Measurements from ENCODE around the gene CCL18. TPM values are rescaled to one million over a fixed set of nuclear protein-coding genes. Genes with fewer than 3 reads are reported as not detected.
"Not testable (repeated sequence)": the region's sequence is repeated elsewhere in the genome, so short reads cannot be mapped to it uniquely, and the experiment has no call there.

Gene CCL18
- total and polyA plus RNA-seq, 7 donors, result 0.04 to 11.9 (median 0.59) TPM; not detected in 2

DNA sequence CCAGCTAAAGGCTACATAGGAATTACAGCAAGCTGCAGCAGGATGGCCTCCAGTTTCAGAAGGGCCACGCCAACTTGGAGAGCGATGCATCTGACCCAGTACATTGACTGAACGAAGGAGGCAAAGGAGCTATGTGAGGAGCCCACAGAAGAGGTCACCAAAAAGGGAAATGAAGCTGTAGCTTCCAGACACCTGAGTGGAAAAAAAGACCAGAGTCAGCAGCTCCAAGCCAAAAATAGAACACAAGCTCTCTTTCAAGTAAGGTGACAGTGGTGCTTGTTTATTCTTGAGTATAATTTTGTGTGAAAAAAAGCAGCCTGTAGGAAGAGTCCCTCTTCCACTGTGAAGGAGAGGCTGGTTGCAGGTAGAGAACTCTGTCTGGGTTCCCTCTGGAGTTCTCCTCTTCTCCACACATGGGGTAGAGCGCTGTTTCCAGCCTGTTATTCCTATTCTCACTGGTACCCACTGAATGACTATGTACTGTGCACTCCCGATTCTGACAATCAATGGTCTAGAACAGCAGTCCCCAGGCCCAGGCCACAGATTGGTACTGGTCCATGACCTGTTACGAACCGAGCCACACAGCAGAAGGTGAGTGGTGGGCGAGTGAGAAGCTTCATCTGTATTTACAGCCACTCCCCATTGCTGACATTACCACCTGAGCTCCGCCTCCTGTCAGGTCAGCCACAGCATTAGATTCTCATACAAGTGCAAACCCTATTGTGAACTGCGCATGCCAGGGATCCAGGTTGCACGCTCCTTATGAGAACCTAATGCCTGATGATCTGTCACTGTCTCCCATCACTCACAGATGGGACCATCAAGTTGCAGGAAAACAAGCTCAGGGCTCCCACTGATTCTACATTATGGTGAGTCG lies 54.6 kb downstream of the CCL18 start:
- TF ChIP-seq CTCF (IDR thresholded peaks at IDR 0.05), result no peak
- no peak for DNase-seq
- intact Hi-C loops (cut with DNase I), result no loop called here
- Histone ChIP-seq H3K4me3 (no peak overlapping the region), H3K36me3 (ENCODE audit: insufficient read depth in 1 of 2, low read depth in 1 of 2) (no peaks in the 10 kb centered on the region), H3K4me1 (no peaks in the 10 kb centered on the region), H3K27ac (no peak overlapping the region), H3K27me3 (ENCODE audit: insufficient read depth in 3 of 3, low read length in 2 of 3) (no peaks in the 10 kb centered on the region), H3K9me3 (no peaks in the 10 kb centered on the region)
- ATAC-seq, result peak in 1 of 4 donors; percentile 46
- WGBS, 3 donors, result 85 to 87% (median 86%) methylated on average over 12 of the region's 12 CpGs

DNA sequence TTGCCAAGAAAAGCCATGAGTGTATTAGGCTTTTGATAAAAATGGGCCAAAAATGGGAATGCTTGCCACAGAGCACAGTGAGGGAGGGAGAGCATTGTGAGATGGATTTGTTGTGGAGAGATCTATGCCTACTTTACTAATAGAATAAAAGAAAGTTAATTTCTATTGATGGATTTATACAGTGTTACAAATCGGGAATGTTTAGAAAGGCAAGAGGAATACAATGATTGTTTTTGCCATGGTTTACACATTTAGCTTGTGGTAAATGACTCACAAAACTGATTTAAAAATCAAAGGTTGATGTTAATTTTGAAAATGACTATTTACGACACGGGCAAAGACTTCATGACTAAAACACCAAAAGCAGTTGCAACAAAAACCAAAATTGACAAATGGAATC lies 56.1 kb downstream of the CCL18 start:
- Histone ChIP-seq H3K36me3 (ENCODE audit: insufficient read depth in 1 of 2, low read depth in 1 of 2) (no peaks in the 10 kb centered on the region), H3K27ac (no peak overlapping the region), H3K4me3 (no peak overlapping the region), H3K27me3 (ENCODE audit: insufficient read depth in 3 of 3, low read length in 2 of 3) (no peaks in the 10 kb centered on the region), H3K4me1 (no peaks in the 10 kb centered on the region), H3K9me3 (peaks cover 3% of the 10 kb centered on the region)
- DNase-seq (no peak), ATAC-seq (no peak)
- intact Hi-C loops (cut with DNase I), result no loop called here
- WGBS, 3 donors, result 64 to 74% (median 67%) methylated on average over 3 of the region's 3 CpGs
- TF ChIP-seq CTCF (IDR thresholded peaks at IDR 0.05), result no peak

DNA sequence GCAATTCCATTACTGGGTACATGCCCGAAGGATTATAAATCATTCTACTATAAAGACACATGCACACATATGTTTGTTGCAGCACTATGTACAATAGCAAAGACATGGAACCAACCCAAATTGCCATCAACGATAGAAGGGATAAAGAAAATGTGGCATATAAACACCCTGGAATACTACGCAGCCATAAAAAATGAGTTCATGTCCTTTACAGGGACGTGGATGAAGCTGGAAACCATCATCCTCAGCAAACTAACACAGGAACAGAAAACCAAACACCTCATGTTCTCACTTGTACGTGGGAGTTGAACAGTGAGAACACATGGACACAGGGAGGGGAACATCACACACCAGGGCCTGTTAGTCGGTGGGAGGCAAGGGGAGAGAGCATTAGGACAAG lies 57.0 kb downstream of the CCL18 start:
- ATAC-seq; H3K27me3 ChIP-seq (ENCODE audit: insufficient read depth in 3 of 3, low read length in 2 of 3); DNase-seq; H3K4me3 ChIP-seq; intact Hi-C loops (cut with DNase I); H3K27ac ChIP-seq; H3K36me3 ChIP-seq (ENCODE audit: insufficient read depth in 1 of 2, low read depth in 1 of 2); H3K4me1 ChIP-seq: not testable (repeated sequence)
- H3K9me3 ChIP-seq, result peaks cover 11% of the 10 kb centered on the region
- WGBS, 3 donors, result 65 to 75% (median 68%) methylated on average over 6 of the region's 6 CpGs

Other genes starting within 250 kb of the CCL18 start
- gene HEATR9, start 195.4 kb upstream of the CCL18 start, total RNA-seq, result not detected
- not detected for gene HEATR9, start 195.4 kb upstream of the CCL18 start, polyA plus RNA-seq
- 1 to 10 TPM in 3 of 4 donors, under 1 TPM in 1; 0.77 to 2.6 (median 1.6) TPM for gene CCL5, start 183.9 kb upstream of the CCL18 start, total RNA-seq
- under 1 TPM; 0.38 to 0.42 (median 0.39) TPM for gene CCL5, start 183.9 kb upstream of the CCL18 start, polyA plus RNA-seq
- gene RDM1, start 133.5 kb upstream of the CCL18 start, total RNA-seq, result not detected
- gene RDM1, start 133.5 kb upstream of the CCL18 start, polyA plus RNA-seq, result not detected
- not detected for gene LYZL6, start 120.6 kb upstream of the CCL18 start, total RNA-seq
- not detected for gene LYZL6, start 120.6 kb upstream of the CCL18 start, polyA plus RNA-seq
- not detected for gene CCL16, start 82.8 kb upstream of the CCL18 start, total RNA-seq
- gene CCL16, start 82.8 kb upstream of the CCL18 start, polyA plus RNA-seq, result under 1 TPM in 1 of 3 donors, not detected in 2; 0.04 TPM
- 10 to 100 TPM in 2 of 4 donors, 1 to 10 TPM in 2; 4.2 to 13.1 (median 9.6) TPM for gene CCL14, start 77.5 kb upstream of the CCL18 start, total RNA-seq
- gene CCL14, start 77.5 kb upstream of the CCL18 start, polyA plus RNA-seq, result 10 to 100 TPM; 10.8 to 42.2 (median 19.9) TPM
- not detected for gene CCL15, start 62.7 kb upstream of the CCL18 start, total RNA-seq
- not detected for gene CCL15, start 62.7 kb upstream of the CCL18 start, polyA plus RNA-seq
- gene CCL23, start 46.3 kb upstream of the CCL18 start, total RNA-seq, result not detected
- gene CCL23, start 46.3 kb upstream of the CCL18 start, polyA plus RNA-seq, result under 1 TPM; 0.18 to 0.47 (median 0.38) TPM
- 1 to 10 TPM in 1 of 4 donors, under 1 TPM in 2, not detected in 1; 0.25 to 3.6 (median 0.30) TPM for gene CCL3, start 25.9 kb downstream of the CCL18 start, total RNA-seq
- under 1 TPM; 0.06 to 0.34 (median 0.22) TPM for gene CCL3, start 25.9 kb downstream of the CCL18 start, polyA plus RNA-seq
- gene CCL4, start 39.6 kb downstream of the CCL18 start, total RNA-seq, result 1 to 10 TPM in 1 of 4 donors, under 1 TPM in 3; 0.41 to 2.2 (median 0.56) TPM
- under 1 TPM; 0.13 to 0.40 (median 0.20) TPM for gene CCL4, start 39.6 kb downstream of the CCL18 start, polyA plus RNA-seq
- gene TBC1D3B, start 112.4 kb downstream of the CCL18 start, total RNA-seq, result 1 to 10 TPM; 1.3 to 5.6 (median 3.7) TPM
- 1 to 10 TPM; 1.3 to 2.0 (median 1.5) TPM for gene TBC1D3B, start 112.4 kb downstream of the CCL18 start, polyA plus RNA-seq
- under 1 TPM in 1 of 4 donors, not detected in 3; 0.76 TPM for gene CCL3L1, start 132.5 kb downstream of the CCL18 start, total RNA-seq
- gene CCL3L1, start 132.5 kb downstream of the CCL18 start, polyA plus RNA-seq, result not detected
- not detected for gene CCL4L2, start 146.8 kb downstream of the CCL18 start, total RNA-seq
- gene CCL4L2, start 146.8 kb downstream of the CCL18 start, polyA plus RNA-seq, result not detected
- under 1 TPM in 2 of 4 donors, not detected in 2; 0.49 to 0.78 TPM for gene TBC1D3I, start 200.3 kb downstream of the CCL18 start, total RNA-seq
- under 1 TPM in 2 of 3 donors, not detected in 1; 0.23 to 0.55 TPM for gene TBC1D3I, start 200.3 kb downstream of the CCL18 start, polyA plus RNA-seq